ENCODE data around the gene CCRL2.

Gene CCRL2

GRCh38 chr3:46365737-46366524, 41.1 kb upstream of the CCRL2 start:
- DNase-seq (ENCODE audit: low read depth) = no peak
- H3K4me3 ChIP-seq (ENCODE audit: low read depth, low read length) = no peak overlapping the region
- TF ChIP-seq, protein P1, sequence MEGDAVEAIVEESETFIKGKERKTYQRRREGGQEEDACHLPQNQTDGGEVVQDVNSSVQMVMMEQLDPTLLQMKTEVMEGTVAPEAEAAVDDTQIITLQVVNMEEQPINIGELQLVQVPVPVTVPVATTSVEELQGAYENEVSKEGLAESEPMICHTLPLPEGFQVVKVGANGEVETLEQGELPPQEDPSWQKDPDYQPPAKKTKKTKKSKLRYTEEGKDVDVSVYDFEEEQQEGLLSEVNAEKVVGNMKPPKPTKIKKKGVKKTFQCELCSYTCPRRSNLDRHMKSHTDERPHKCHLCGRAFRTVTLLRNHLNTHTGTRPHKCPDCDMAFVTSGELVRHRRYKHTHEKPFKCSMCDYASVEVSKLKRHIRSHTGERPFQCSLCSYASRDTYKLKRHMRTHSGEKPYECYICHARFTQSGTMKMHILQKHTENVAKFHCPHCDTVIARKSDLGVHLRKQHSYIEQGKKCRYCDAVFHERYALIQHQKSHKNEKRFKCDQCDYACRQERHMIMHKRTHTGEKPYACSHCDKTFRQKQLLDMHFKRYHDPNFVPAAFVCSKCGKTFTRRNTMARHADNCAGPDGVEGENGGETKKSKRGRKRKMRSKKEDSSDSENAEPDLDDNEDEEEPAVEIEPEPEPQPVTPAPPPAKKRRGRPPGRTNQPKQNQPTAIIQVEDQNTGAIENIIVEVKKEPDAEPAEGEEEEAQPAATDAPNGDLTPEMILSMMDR (conservative IDR thresholded peaks at IDR 0.05; ENCODE audit: low read depth, low read length) = no peak

DNA sequence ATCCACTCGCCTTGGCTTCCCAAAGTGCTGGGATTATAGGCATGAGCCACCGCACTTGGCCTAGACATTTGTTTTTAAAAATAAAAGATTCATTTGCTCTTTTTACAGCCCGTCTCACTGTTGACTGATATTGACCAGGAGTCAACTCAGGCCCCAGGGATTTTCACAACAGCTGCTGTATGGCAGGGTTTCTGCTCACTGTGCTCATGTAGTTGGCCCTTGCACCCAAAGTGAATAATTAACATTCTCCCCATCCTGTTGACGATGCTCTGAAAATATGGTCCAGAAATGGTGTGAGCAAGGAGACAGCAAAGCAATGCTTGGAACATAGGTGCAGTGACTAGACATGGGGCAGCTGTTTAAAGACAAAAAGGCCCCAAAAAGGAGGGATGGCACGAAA, 39.2 kb upstream of the CCRL2 start:
- H3K4me3 ChIP-seq (ENCODE audit: low read depth, low read length) = no peak overlapping the region
- TF ChIP-seq, protein P1 (conservative IDR thresholded peaks at IDR 0.05; ENCODE audit: low read depth, low read length) = no peak
- no peak for DNase-seq (ENCODE audit: low read depth)

DNA sequence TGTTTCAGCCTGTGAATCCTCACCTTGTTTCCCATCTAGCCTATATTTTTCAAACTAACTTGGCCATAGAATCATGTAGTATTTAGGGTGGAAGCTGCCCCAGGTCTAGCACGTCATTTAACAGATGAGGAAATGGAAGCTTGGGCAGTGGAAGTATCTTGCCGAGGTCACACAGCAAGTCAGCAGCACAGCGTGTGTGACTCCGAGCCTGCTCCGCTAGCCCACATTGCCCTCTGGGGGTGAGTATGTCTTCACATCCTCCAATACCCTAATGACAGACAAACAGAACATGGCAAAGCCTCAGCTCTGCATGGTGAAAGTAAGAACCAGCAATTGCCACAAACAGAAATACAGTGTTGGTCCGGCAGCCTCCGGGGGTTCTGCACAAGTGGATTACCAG, 38.5 kb upstream of the CCRL2 start:
- DNase-seq (ENCODE audit: low read depth) = peak; percentile 32
- no peak overlapping the region for H3K4me3 ChIP-seq (ENCODE audit: low read depth, low read length)
- TF ChIP-seq, protein P1 (conservative IDR thresholded peaks at IDR 0.05; ENCODE audit: low read depth, low read length) = peak; percentile 24

DNA sequence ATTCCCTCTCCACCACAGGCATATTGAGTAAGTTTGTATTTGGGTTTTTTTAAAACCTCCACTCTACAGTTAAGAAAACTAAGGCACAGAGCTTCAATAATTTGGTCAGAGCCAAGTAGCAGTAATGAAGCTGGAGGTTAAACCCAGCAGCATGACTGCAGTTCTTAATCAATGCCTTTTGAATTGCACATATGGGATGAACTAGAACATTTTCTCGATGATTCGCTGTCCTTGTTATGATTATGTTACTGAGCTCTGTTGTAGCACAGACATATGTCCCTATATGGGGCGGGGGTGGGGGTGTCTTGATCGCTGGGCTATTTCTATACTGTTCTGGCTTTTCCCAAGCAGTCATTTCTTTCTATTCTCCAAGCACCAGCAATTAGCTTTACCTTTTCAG, 37.9 kb upstream of the CCRL2 start:
- TF ChIP-seq, protein P1 (conservative IDR thresholded peaks at IDR 0.05; ENCODE audit: low read depth, low read length) = no peak
- no peak for DNase-seq (ENCODE audit: low read depth)
- no peak overlapping the region for H3K4me3 ChIP-seq (ENCODE audit: low read depth, low read length)

DNA sequence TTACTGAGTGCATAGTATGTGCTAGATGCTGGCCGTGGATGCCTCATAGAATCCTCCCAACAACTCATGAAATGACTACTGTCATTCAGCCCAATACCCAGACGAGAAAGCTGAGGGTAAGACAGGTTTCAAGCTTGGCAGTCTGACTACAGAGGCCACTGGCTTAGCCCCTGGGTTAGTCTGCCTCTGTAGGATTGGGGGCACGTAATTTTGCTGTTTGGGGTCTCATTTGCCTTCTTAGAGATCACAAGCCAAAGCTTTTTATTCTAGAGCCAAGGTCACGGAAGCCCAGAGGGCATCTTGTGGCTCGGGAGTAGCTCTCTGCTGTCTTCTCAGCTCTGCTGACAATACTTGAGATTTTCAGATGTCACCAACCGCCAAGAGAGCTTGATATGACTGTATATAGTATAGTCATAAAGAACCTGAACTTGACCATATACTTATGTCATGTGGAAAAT, 37.4 kb upstream of the CCRL2 start:
- TF ChIP-seq, protein P1 (conservative IDR thresholded peaks at IDR 0.05; ENCODE audit: low read depth, low read length) = no peak
- no peak for DNase-seq (ENCODE audit: low read depth)
- H3K4me3 ChIP-seq (ENCODE audit: low read depth, low read length) = no peak overlapping the region

DNA sequence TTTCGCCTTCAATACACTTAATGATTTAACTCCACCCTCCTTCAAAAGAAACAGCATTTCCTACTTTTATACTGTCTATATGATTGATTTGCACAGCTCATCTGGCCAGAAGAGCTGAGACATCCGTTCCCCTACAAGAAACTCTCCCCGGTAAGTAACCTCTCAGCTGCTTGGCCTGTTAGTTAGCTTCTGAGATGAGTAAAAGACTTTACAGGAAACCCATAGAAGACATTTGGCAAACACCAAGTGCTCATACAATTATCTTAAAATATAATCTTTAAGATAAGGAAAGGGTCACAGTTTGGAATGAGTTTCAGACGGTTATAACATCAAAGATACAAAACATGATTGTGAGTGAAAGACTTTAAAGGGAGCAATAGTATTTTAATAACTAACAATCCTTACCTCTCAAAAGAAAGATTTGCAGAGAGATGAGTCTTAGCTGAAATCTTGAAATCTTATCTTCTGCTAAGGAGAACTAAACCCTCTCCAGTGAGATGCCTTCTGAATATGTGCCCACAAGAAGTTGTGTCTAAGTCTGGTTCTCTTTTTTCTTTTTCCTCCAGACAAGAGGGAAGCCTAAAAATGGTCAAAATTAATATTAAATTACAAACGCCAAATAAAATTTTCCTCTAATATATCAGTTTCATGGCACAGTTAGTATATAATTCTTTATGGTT, 36.1 kb upstream of the CCRL2 start, which contains the start of gene CCR5:
CCR5 (plus strand) TSS at position 108 of the 680 bp plus-strand sequence. CDS start 1,957 bp downstream, outside the sequence.
- TF ChIP-seq, protein P1 (conservative IDR thresholded peaks at IDR 0.05; ENCODE audit: low read depth, low read length) = no peak
- no peak within 1 kb of the TSS for H3K4me3 ChIP-seq (ENCODE audit: low read depth, low read length)
- peak; percentile 17 for DNase-seq (ENCODE audit: low read depth)
